A673 (cell line): ENCODE results near the gene CCT6A. TPM values are rescaled to one million over a fixed set of nuclear protein-coding genes. Genes with fewer than 3 reads are reported as not detected.
"Not testable (repeated sequence)": the region's sequence is repeated elsewhere in the genome, so short reads cannot be mapped to it uniquely, and the experiment has no call there.

Experiments
- BruUV-seq: library from RNA; stranded (reverse); fragments of 400-500 nt; replicated peaks from 2 replicates; lab custom pipeline; 2021; lab: Mats Ljungman, UMichigan
- CTCF ChIA-PET: fragments of 300-600 bp; sonication (Branson Sonifier 250); formaldehyde crosslinking; loops from one replicate; lab custom pipeline; 2022; ENCODE audit warnings: antibody characterized with exemption; lab: Charles Lee
- POLR2A ChIA-PET: fragments of 300-600 bp; sonication (Branson Sonifier 250); formaldehyde crosslinking; loops from one replicate; lab custom pipeline; 2022; ENCODE audit warnings: antibody characterized with exemption; ENCODE audit not compliant: low non-redundant PET; lab: Charles Lee
- DNase-seq: peaks from one replicate; pipeline ENCODE4 v3.0.0-alpha.2; 2015; ENCODE audit warnings: low spot score
- H3K27ac ChIP-seq: fragments of 200-600 bp; sonication (generic); 2 replicates; pipeline ENCODE4 v1.5.1; 2016; ENCODE audit warnings: mixed run types, low read depth, mild to moderate bottlenecking, mixed read lengths, antibody characterized with exemption, low read length; ENCODE audit not compliant: poor library complexity, severe bottlenecking
- H3K27me3 ChIP-seq: fragments of 200-600 bp; sonication (generic); replicated peaks from 2 replicates; pipeline ENCODE4 v1.6.1; 2017; ENCODE audit warnings: mixed run types, low read depth, mild to moderate bottlenecking, mixed read lengths, antibody characterized with exemption, low read length; ENCODE audit not compliant: insufficient read depth, poor library complexity
- H3K36me3 ChIP-seq: fragments of 200-600 bp; sonication (generic); 2 replicates; pipeline ENCODE4 v1.6.1; 2016; ENCODE audit warnings: mixed run types, mild to moderate bottlenecking, mixed read lengths, antibody characterized with exemption, low read length; ENCODE audit not compliant: insufficient read depth, poor library complexity, severe bottlenecking
- H3K4me1 ChIP-seq: fragments of 200-600 bp; sonication (generic); 2 replicates; pipeline ENCODE4 v1.6.1; 2017; ENCODE audit warnings: mixed run types, mild to moderate bottlenecking, mixed read lengths, antibody characterized with exemption, low read length; ENCODE audit not compliant: insufficient read depth, poor library complexity, severe bottlenecking
- H3K4me3 ChIP-seq: fragments of 200-600 bp; sonication (generic); 2 replicates; pipeline ENCODE4 v1.5.1; 2016; ENCODE audit warnings: low read depth, mixed run types, mild to moderate bottlenecking, mixed read lengths, low read length; ENCODE audit not compliant: poor library complexity, severe bottlenecking
- H3K9me3 ChIP-seq: fragments of 200-600 bp; sonication (generic); 2 replicates; pipeline ENCODE4 v1.6.1; 2016; ENCODE audit warnings: mixed run types, low read depth, mild to moderate bottlenecking, mixed read lengths, antibody characterized with exemption, low read length; ENCODE audit not compliant: poor library complexity, severe bottlenecking
- EZH2 ChIP-seq: fragments of 200-600 bp; sonication (generic); IDR thresholded peaks from 2 replicates; pipeline ENCODE4 v1.6.1; 2017; ENCODE audit warnings: borderline replicate concordance, low read depth, mild to moderate bottlenecking, mixed read lengths, antibody characterized with exemption, low read length; ENCODE audit not compliant: poor library complexity, severe bottlenecking
- intact Hi-C: fragments of 100-400 bp; cut with micrococcal nuclease; formaldehyde crosslinking; loops from one replicate; pipeline ENCODE4 v1.10.0; 2022; ENCODE audit not compliant: unreplicated experiment
- total RNA-seq: library from RNA; stranded (reverse); gene quantifications from 2 replicates; pipeline ENCODE4 v1.2.3, GENCODE V29; 2021
- TF ChIP-seq, protein P1 (sequence below): fragments of 300-800, 200-600 bp; sonication (generic); conservative IDR thresholded peaks from 2 replicates; pipeline ENCODE4 v1.5.1; 2017; ENCODE audit warnings: low read depth, mild to moderate bottlenecking, antibody characterized with exemption, low read length, moderate library complexity, mixed read lengths

CCT6A gene
- total RNA-seq, 1 experiment from 2014 or later = 359 TPM

GRCh38 chr7:56048245-56048644, 3.3 kb upstream of the CCT6A start:
- no TSS peak for BruUV-seq
- intact Hi-C loops = no loop called here
- no peak for DNase-seq
- H3K36me3 ChIP-seq = peaks cover 12% of the 10 kb centered on the region
- H3K27me3 ChIP-seq = no peaks in the 10 kb centered on the region
- CTCF ChIA-PET = no interaction called here
- POLR2A ChIA-PET = no interaction called here
- no peak overlapping the region for H3K4me3 ChIP-seq
- H3K4me1 ChIP-seq = peaks cover 13% of the 10 kb centered on the region
- TF ChIP-seq, protein P1, sequence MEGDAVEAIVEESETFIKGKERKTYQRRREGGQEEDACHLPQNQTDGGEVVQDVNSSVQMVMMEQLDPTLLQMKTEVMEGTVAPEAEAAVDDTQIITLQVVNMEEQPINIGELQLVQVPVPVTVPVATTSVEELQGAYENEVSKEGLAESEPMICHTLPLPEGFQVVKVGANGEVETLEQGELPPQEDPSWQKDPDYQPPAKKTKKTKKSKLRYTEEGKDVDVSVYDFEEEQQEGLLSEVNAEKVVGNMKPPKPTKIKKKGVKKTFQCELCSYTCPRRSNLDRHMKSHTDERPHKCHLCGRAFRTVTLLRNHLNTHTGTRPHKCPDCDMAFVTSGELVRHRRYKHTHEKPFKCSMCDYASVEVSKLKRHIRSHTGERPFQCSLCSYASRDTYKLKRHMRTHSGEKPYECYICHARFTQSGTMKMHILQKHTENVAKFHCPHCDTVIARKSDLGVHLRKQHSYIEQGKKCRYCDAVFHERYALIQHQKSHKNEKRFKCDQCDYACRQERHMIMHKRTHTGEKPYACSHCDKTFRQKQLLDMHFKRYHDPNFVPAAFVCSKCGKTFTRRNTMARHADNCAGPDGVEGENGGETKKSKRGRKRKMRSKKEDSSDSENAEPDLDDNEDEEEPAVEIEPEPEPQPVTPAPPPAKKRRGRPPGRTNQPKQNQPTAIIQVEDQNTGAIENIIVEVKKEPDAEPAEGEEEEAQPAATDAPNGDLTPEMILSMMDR = no peak
- TF ChIP-seq EZH2 = no peak
- H3K9me3 ChIP-seq = no peaks in the 10 kb centered on the region
- no peak overlapping the region for H3K27ac ChIP-seq

- H3K4me3 ChIP-seq, CTCF ChIA-PET, H3K9me3 ChIP-seq, BruUV-seq, H3K27me3 ChIP-seq, H3K27ac ChIP-seq, intact Hi-C loops, POLR2A ChIA-PET: not testable (repeated sequence)
- peak; percentile 35 for DNase-seq
- Histone ChIP-seq H3K36me3 (peaks cover 17% of the 10 kb centered on the region), H3K4me1 (peaks cover 19% of the 10 kb centered on the region)
Observed at GRCh38 chr7:56048763-56049162, 2.8 kb upstream of the CCT6A start.

DNA sequence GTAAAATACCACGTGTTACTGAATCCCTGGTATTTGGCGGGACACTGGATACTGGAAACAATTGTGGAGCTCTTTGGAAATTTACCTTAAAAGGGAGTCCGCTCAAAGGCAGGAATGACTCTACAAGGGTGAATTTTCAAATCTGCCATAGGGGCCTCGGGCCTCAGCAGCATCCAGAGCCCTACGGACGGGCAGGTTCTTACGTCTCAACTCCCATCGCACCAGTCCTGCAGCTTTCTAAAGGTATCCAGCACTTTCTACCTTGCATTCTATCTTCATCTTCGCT, 569 bp upstream of the CCT6A start:
- no peaks in the 10 kb centered on the region for H3K9me3 ChIP-seq
- TSS peak; percentile 87 for BruUV-seq
- no peak for TF ChIP-seq EZH2
- TF ChIP-seq, protein P1 = no peak
- POLR2A ChIA-PET = interaction anchor here (0.5 to 1.0 kb wide), 4 partner anchors 17 to 440 kb away, joined by 3 to 5 read pairs (median 3); no protein-coding TSS in a partner anchor
- intact Hi-C loops = no loop called here
- no peak for DNase-seq
- CTCF ChIA-PET = interaction anchor here (0.7 to 1.1 kb wide), 2 partner anchors 10 to 410 kb away, joined by 3 read pairs; no protein-coding TSS in a partner anchor
- peak overlapping the region; percentile 90 for H3K4me3 ChIP-seq
- H3K4me1 ChIP-seq = peaks cover 35% of the 10 kb centered on the region
- H3K27me3 ChIP-seq = no peaks in the 10 kb centered on the region
- H3K27ac ChIP-seq = peak overlapping the region; percentile 92
- peaks cover 35% of the 10 kb centered on the region for H3K36me3 ChIP-seq

DNA sequence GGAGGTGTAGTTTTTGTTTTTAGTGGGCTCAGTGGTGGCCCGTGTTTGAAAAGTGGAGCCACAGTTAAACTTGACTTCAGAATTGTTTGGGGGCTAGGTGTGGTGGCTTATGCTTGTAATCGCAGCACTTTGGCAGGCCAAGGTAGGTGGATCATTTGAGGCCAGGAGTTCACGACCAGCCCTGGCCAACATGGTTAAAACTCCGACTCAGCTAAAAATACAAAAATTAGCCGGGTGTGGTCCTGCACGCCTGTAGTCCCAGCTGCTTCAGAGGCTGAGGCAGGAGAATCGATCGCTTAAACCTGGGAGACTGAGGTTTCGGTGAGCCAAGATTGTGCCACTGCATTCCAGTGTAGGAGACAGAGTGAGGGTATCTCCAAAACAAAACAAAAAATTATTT, 1.8 kb downstream of the CCT6A start:
- Histone ChIP-seq H3K27ac (peak overlapping the region; percentile 92), H3K4me3 (peak overlapping the region; percentile 90), H3K4me1 (peaks cover 35% of the 10 kb centered on the region), H3K36me3 (peaks cover 59% of the 10 kb centered on the region), H3K27me3 (no peaks in the 10 kb centered on the region), H3K9me3 (no peaks in the 10 kb centered on the region)
- intact Hi-C loops = no loop called here
- no peak for TF ChIP-seq EZH2
- TF ChIP-seq, protein P1 = no peak
- POLR2A ChIA-PET = no interaction called here
- no TSS peak for BruUV-seq
- no peak for DNase-seq
- CTCF ChIA-PET = no interaction called here
